NCI-H2107 (cell line): ENCODE results near the gene SEMA5B.
A peak's percentile ranks its signal among the peaks of the same experiment; 100 is the strongest.

Experiments used
- DNase-seq: peaks from one replicate; lab custom pipeline; 2025; lab: John Stamatoyannopoulos, UW

Gene SEMA5B

GRCh38 chr3:122924056-122924455, 103.5 kb downstream of the SEMA5B start:
- DNase-seq = no peak

GRCh38 chr3:122923611-122924010, 104.0 kb downstream of the SEMA5B start:
- DNase-seq = no peak

GRCh38 chr3:122921791-122922651, 105.5 kb downstream of the SEMA5B start:
- DNase-seq = peak; percentile 34

DNA sequence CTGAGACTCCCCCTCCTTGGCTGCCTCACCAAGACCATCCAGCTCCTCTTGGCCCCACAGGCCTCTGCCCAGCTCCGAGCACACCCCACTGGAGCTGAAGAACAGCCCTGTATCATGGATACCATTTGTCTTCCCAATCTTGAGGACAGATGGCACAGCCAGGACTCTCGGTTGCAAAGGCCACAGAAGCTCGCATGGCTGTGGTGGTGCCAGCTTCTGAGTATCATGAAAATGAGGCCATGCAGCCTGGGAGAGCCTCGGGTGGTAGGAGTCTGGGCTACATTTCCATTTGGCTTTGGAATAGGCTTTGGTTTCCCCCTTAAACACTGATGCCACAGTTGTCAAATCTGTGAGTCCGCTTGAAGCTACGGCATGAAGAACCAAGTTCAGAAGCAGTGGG, 106.6 kb downstream of the SEMA5B start:
- no peak for DNase-seq

DNA sequence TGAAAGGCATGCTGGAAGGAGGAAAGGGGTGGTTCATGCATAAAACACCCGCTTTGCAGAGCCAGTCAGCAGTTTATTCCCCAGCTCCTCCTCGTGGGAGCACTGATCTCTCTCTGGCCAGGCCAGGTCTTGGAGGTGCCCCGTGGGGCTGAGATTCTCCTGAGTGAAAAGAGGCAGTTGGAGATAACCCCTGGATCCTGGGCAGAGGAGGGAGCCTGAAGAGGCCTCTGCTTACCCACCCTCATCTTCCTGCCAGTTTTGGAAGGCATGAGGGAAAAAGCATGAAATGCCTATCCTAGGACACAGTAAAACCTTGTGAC, 108.3 kb downstream of the SEMA5B start:
- DNase-seq = no peak

DNA sequence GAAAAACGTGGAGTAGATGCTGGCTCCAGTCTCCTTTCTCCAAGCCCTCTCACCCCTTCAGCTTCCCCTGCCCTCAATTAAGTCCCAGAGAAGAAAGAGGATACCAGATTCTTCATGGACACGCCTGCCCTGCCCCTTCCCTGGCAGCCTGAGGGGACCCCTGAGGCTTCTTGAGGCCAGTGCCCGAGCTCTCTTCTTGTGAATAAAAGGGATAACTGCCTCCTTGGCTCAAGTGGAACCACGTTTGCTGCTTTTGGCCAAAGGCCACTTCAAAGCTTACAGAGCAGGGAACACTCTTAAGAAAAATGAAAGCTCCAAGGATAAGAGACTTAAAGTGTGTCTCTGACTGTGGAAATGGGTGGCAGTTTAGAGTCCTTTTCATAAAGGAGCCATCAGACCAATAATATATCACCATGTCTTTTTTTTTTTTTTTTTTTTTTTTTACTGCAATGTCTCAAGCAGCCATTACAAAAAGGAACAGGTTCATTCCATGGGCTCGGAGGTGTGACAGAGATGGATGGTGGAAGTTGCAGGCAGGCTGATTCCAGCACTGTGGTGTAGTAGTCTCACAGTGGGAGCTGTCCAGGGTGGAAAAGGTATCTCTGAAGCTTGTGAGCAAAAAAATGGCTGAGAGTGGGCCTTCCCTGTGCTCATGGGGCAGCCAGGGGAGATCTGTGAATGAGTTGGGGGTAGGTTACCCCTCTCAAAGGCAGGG, 108.8 kb downstream of the SEMA5B start:
- DNase-seq = no peak

- DNase-seq = no peak
Observed at GRCh38 chr3:122917412-122917811, 110.2 kb downstream of the SEMA5B start.

DNA sequence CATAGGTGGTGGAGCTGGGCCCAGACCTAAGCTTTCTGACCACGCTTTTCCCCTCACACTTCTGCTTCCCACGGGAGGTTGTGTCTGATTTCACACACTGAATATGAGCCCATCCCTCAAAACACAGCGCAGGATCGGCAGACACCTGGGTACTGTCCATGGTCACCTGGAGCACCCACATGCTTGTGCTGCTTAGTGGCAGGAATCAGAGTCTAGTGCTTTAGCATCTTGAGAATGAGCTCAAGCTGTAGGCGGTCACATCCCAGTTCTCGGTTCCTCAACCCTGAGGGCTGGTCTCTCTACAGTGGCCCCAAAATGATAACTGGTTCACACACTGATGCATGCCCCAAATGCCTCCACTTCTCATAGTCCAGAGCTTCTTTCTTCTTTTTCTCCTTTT, 111.0 kb downstream of the SEMA5B start:
- DNase-seq = no peak

DNA sequence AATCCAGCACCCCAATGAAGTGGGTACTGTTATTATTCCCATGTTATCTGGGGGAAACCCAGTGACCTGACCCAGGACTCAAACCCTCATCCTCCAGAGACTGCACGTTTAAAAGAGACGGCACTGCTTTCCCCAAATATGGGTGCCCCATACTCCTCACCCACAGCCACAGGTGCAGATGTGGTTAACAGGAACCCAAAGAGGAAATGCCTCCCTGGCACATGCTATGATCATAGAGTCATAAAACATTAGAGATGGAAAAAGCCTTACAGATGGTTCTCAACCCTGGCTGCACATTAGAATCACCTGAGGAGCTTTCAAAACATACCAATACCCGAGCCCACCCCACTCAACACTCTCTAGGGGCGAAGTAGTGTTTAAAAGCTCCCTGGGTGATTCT, 111.5 kb downstream of the SEMA5B start:
- no peak for DNase-seq

GRCh38 chr3:122915300-122916055, 112.1 kb downstream of the SEMA5B start:
- no peak for DNase-seq

DNA sequence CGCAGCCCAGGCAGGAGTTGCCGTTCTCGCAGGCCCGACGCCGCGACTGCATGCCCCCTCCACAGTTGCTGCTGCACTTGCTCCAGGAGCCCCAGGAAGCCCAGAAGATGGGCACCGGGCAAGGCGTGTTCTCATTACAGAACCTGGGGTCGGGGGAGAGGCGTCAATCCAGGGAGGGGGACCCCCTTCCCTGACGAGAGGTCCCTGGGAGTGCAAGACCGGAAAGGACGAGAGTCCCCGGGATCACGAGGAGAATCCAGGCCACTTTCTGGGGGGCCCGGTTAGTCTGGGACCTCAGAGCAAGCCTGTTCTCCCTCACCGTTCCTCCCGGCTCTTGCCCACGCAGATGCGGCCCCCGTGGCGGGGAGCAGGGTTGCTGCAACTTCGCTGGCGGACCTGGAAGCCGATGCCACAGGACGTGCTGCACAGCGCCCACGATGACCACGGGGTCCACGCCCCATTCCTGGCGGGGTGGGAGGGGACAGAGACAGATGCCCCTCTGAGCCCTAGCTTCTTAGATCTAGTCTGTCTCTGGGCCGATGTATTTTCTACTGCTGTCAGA, 113.9 kb downstream of the SEMA5B start:
- no peak for DNase-seq

DNA sequence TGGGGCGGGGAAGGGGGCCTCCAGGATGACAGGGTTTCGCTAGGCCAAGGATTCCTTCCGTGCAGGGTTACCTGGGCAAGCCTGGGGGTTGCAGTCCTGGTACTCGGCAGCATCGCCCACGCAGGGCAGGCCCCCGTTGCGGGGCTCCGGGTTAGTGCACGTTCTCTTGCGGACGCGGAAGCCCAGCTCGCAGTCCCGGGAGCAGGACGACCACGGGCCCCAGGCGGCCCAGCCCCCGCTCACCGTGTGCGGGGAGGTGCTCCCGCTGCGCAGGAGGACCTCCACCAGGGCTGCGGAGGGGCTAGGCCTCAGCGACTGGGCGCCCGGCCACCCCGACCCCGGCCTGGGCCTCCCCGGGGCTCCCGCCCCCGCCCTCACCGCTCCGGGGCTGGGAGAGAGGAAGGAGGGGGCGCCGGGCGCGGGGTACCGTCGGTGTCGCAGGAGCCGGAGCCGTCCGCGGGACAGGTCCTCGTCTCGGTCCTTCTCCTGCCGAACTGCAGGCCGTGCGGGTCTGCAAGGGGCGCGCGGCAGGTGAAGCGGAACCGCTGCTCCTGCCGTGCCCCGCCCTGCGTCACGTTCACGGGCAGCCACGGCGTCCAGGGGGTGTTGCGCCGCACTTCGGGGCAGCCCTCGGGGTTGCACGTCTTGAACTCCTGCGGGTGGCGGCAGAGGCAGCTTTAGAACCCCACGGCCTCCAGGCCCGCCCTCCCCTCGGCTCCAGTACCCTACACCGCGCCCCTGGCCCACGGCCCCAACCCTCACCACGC, 114.6 kb downstream of the SEMA5B start:
- DNase-seq = no peak

GRCh38 chr3:122911901-122912300, 115.7 kb downstream of the SEMA5B start:
- DNase-seq = no peak

DNA sequence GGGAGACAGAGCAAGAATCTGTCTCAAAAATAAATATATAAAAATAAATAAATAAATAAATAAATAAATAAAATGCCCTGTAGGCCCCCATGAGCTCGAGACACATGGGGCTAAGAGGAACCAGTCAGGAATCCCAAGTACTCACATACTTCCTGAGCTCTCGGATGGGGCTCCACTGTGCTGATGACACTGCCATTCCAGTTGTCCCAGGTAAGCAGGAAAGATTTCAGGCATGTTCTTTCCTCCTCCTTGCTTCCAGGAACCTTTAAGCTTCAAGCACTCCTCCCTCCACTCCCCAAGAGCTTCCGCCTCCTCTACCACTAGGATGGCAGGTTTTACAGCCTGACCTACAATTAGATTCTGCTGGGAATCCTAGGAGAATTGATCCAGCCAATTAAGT, 119.3 kb downstream of the SEMA5B start:
- no peak for DNase-seq

- DNase-seq = no peak
Observed at GRCh38 chr3:122907471-122907870, 120.1 kb downstream of the SEMA5B start.

DNA sequence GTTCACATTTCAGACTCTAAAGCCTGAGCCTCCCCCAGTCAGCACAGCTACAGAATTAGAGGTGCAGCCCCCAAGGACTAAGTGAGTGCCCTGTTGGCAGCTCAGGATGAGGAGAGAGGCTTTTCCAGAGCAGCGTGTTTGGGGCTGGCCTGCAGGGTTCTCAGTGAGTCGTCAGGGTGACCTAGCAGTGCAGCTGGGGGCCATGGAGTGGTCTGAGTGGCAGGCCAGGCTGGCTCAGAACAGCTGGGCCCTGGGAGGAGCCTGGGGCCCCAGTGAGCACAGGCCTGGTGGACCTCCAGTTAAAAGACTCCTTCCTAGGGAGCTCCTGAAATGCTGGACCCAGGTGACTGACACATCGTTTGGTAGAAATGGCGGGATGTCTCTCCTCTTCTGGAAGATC, 124.4 kb downstream of the SEMA5B start:
- no peak for DNase-seq

GRCh38 chr3:122902326-122902725, 125.2 kb downstream of the SEMA5B start:
- DNase-seq = no peak

GRCh38 chr3:122898298-122898697, 129.3 kb downstream of the SEMA5B start:
- DNase-seq = no peak

DNA sequence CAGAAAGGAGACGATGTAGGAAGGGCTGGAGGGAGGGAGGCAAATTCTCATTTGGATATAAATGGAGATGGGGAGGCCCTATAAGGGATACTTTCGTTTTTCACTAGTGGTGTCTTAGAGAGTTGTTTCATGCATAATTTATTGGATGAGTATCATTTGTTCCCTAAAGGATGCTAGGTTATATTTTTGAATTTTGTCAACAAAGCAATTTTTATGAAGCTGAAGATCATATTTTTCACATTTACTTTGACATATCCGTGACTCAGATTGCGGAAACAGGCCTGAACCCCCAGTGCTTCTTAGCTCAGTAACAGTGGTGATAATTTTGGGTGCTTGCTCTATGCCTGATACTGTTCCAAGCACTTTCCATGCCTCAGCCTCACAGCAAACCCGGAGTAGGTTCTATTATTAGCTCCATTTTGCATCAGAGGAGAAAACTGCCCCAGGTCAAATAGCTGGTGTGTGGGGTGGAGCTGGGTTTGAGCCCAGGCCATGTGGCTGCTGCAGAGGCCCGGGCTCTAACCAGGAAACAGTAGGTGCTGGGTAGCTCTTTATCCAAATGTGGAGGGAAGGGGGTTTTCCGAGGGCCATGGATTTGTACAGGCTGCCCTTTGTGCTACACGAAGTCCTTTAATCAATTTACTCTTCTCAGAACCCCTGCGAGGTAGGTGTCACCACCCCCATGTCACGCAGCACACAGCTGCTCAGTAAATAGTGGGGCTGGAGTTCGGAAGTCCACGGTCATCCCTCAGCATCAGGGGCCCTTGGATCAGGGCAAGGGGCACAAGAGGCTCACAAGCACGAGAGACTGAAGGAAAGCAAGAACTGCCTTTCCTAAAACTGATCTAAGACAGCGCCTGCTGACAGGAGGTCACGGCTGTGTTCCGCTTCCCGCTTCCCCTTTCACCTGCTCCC, 133.6 kb downstream of the SEMA5B start:
- DNase-seq = no peak

DNA sequence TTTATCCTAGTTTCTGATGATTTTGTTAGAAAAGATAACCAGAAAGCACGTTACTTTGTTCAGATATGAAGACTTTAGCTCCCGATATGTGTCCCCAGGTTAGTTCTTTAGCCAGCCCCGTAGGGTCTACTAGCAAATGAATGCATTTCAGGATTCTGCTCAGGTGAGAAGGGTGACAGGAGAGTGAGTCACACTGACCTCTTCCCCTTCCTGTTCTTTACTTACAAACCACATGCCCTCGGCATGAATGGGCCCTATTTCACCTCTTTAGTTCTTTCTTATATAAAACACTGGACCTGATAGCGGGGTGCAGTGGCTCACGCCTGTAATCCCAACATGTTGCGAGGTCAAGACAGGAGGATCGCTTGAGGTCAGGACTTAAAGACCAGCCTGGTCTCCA, 134.3 kb downstream of the SEMA5B start:
- DNase-seq = no peak
